Measurements from ENCODE around the gene EXOSC5.

The EXOSC5 gene

DNA sequence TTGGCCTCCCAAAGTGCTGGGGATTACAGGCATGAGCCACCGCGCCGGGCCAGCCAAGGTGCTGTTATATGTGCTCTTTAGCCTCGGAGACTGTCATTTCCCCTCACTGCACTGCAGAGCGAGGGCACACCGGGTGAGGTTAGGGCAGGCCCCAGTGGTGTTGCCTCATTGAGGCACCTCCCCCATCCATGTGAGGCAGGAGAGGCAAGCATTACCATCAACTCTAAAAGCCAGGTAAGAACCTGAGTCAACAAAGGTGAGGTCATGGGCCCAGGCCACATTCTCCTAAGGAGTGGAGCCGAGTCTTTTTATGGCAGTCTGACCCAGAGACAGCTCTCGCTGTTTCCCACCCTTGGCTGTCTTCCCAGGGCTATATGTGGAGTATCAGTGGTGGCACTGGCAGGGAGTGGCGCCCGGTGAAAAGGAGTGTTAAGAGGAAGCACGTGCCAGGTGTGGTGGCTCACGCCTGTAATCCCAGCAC lies 19.1 kb upstream of the EXOSC5 start:
- no peak overlapping the region for H2AFZ ChIP-seq (ENCODE audit: low read depth, low read length, severe bottlenecking)
- TF ChIP-seq EZH2phosphoT487 (conservative IDR thresholded peaks at IDR 0.05; ENCODE audit: low read length), result no peak
- TF ChIP-seq, protein P1, sequence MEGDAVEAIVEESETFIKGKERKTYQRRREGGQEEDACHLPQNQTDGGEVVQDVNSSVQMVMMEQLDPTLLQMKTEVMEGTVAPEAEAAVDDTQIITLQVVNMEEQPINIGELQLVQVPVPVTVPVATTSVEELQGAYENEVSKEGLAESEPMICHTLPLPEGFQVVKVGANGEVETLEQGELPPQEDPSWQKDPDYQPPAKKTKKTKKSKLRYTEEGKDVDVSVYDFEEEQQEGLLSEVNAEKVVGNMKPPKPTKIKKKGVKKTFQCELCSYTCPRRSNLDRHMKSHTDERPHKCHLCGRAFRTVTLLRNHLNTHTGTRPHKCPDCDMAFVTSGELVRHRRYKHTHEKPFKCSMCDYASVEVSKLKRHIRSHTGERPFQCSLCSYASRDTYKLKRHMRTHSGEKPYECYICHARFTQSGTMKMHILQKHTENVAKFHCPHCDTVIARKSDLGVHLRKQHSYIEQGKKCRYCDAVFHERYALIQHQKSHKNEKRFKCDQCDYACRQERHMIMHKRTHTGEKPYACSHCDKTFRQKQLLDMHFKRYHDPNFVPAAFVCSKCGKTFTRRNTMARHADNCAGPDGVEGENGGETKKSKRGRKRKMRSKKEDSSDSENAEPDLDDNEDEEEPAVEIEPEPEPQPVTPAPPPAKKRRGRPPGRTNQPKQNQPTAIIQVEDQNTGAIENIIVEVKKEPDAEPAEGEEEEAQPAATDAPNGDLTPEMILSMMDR (IDR thresholded peaks at IDR 0.05; ENCODE audit: insufficient read depth, low read length, poor library complexity, severe bottlenecking), result no peak
- H3K9ac ChIP-seq (ENCODE audit: low read length), result no peak overlapping the region
- H3K27me3 ChIP-seq (ENCODE audit: low read length), result no peaks in the 10 kb centered on the region
- no peak overlapping the region for H3K4me3 ChIP-seq (ENCODE audit: insufficient read depth, low read length, poor library complexity, severe bottlenecking)
- H3K27ac ChIP-seq (ENCODE audit: low read depth, low read length), result no peak overlapping the region
- H3K9me2 ChIP-seq (replicated peaks; ENCODE audit: insufficient read depth, low read length), result no peaks in the 10 kb centered on the region
- no peaks in the 10 kb centered on the region for H3F3A ChIP-seq (ENCODE audit: insufficient read depth)
- H3K9me3 ChIP-seq (ENCODE audit: insufficient read depth, low read length), result no peaks in the 10 kb centered on the region
- no peaks in the 10 kb centered on the region for H4K20me1 ChIP-seq (ENCODE audit: low read depth, low read length)
- no peaks in the 10 kb centered on the region for H3K36me3 ChIP-seq (ENCODE audit: low read length)
- no peaks in the 10 kb centered on the region for H3K79me2 ChIP-seq (ENCODE audit: insufficient read depth, low read length)
- no peak overlapping the region for H3K4me2 ChIP-seq (ENCODE audit: low read depth, low read length, poor library complexity, severe bottlenecking)

DNA sequence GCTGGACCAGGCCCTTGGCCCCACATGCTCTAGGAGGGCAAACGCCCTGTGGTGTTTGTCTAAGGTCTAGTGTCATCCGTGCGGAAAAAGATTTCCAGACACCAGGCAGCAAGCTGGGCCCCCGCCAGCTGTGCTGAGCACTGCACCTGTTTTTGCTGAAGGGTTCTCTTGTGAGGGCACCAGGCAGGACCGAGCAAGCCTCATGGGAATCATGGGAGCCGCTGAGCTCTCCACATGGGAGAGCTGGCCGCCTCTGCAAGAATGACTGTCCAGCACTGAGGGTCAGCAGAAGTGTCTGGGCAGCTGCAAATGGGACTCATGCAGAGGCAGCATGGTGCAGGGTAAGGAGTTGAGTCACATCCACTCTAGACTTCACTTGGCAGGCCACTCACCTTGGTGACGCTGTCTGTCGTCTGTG lies 18.0 kb upstream of the EXOSC5 start:
- Histone ChIP-seq H3K36me3 (ENCODE audit: low read length) (no peaks in the 10 kb centered on the region), H3K27me3 (ENCODE audit: low read length) (no peaks in the 10 kb centered on the region), H3F3A (ENCODE audit: insufficient read depth) (no peaks in the 10 kb centered on the region), H3K79me2 (ENCODE audit: insufficient read depth, low read length) (no peaks in the 10 kb centered on the region), H3K9me2 (replicated peaks; ENCODE audit: insufficient read depth, low read length) (no peaks in the 10 kb centered on the region), H3K9me3 (ENCODE audit: insufficient read depth, low read length) (no peaks in the 10 kb centered on the region), H4K20me1 (ENCODE audit: low read depth, low read length) (no peaks in the 10 kb centered on the region), H3K4me2 (ENCODE audit: low read depth, low read length, poor library complexity, severe bottlenecking) (no peak overlapping the region), H3K27ac (ENCODE audit: low read depth, low read length) (no peak overlapping the region), H2AFZ (ENCODE audit: low read depth, low read length, severe bottlenecking) (no peak overlapping the region), H3K4me3 (ENCODE audit: insufficient read depth, low read length, poor library complexity, severe bottlenecking) (no peak overlapping the region), H3K9ac (ENCODE audit: low read length) (no peak overlapping the region)
- no peak for TF ChIP-seq EZH2phosphoT487 (conservative IDR thresholded peaks at IDR 0.05; ENCODE audit: low read length)
- TF ChIP-seq, protein P1 (IDR thresholded peaks at IDR 0.05; ENCODE audit: insufficient read depth, low read length, poor library complexity, severe bottlenecking), result no peak

DNA sequence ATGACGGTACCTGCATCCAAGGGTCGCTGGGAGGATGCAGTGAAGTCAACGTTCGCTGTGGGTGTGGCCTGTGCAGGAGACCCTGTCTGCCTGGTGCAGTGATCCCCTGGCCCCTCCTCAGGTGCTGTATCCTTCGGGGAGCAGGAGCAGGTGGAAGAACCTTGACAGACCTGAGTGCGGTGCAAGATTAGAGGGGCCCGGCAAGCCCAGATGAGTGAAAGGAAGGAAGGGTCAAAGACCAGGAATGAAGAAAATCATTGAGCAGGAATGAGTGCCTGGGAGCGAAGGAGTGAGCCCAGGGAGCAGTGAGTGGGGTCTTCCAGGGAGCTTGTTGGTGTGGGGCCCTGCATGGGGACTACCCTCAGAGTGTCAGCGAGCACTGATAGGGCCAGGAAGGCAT lies 17.3 kb upstream of the EXOSC5 start:
- TF ChIP-seq EZH2phosphoT487 (conservative IDR thresholded peaks at IDR 0.05; ENCODE audit: low read length), result no peak
- TF ChIP-seq, protein P1 (IDR thresholded peaks at IDR 0.05; ENCODE audit: insufficient read depth, low read length, poor library complexity, severe bottlenecking), result no peak
- no peaks in the 10 kb centered on the region for H4K20me1 ChIP-seq (ENCODE audit: low read depth, low read length)
- H3K27me3 ChIP-seq (ENCODE audit: low read length), result no peaks in the 10 kb centered on the region
- H3K27ac ChIP-seq (ENCODE audit: low read depth, low read length), result no peak overlapping the region
- H3K4me2 ChIP-seq (ENCODE audit: low read depth, low read length, poor library complexity, severe bottlenecking), result no peak overlapping the region
- no peak overlapping the region for H3K4me3 ChIP-seq (ENCODE audit: insufficient read depth, low read length, poor library complexity, severe bottlenecking)
- no peak overlapping the region for H3K9ac ChIP-seq (ENCODE audit: low read length)
- no peaks in the 10 kb centered on the region for H3F3A ChIP-seq (ENCODE audit: insufficient read depth)
- H3K36me3 ChIP-seq (ENCODE audit: low read length), result no peaks in the 10 kb centered on the region
- no peak overlapping the region for H2AFZ ChIP-seq (ENCODE audit: low read depth, low read length, severe bottlenecking)
- H3K79me2 ChIP-seq (ENCODE audit: insufficient read depth, low read length), result no peaks in the 10 kb centered on the region
- no peaks in the 10 kb centered on the region for H3K9me3 ChIP-seq (ENCODE audit: insufficient read depth, low read length)
- no peaks in the 10 kb centered on the region for H3K9me2 ChIP-seq (replicated peaks; ENCODE audit: insufficient read depth, low read length)

Data from SU-DHL-6 (cell line).